ENCODE measurements around the gene TRIM69.
"Not testable (repeated sequence)": the region's sequence is repeated elsewhere in the genome, so short reads cannot be mapped to it uniquely, and the experiment has no call there.

TRIM69 gene

GRCh38 chr15:44716983-44717602, 19.2 kb upstream of the TRIM69 start:
- no peak for DNase-seq

GRCh38 chr15:44718180-44718926, 18.0 kb upstream of the TRIM69 start:
- no peak for DNase-seq

GRCh38 chr15:44718927-44719292, 17.4 kb upstream of the TRIM69 start:
- no peak for DNase-seq

GRCh38 chr15:44719293-44719999, 16.9 kb upstream of the TRIM69 start:
- DNase-seq, result no peak

GRCh38 chr15:44720000-44720435, 16.3 kb upstream of the TRIM69 start:
- DNase-seq, result not testable (repeated sequence)

GRCh38 chr15:44720460-44721176, 15.7 kb upstream of the TRIM69 start:
- DNase-seq, result no peak

- DNase-seq, result no peak
These were observed 14.3 kb upstream of the TRIM69 start for GRCh38 chr15:44722011-44722410.

- DNase-seq, result no peak
These were observed 10.2 kb upstream of the TRIM69 start for GRCh38 chr15:44726136-44726535.

GRCh38 chr15:44726568-44727484, 9.5 kb upstream of the TRIM69 start:
- DNase-seq, result peak; percentile 89

- DNase-seq, result no peak
These were observed 8.7 kb upstream of the TRIM69 start for GRCh38 chr15:44727485-44728231.

- not testable (repeated sequence) for DNase-seq
These were observed 8.1 kb upstream of the TRIM69 start for GRCh38 chr15:44728232-44728575.

GRCh38 chr15:44728576-44729407, 7.5 kb upstream of the TRIM69 start:
- DNase-seq, result peak; percentile 91

GRCh38 chr15:44729408-44730127, 6.8 kb upstream of the TRIM69 start:
- no peak for DNase-seq

- DNase-seq, result no peak
These were observed 1.4 kb upstream of the TRIM69 start for GRCh38 chr15:44734839-44735481.

- no peak for DNase-seq
These were observed 697 bp upstream of the TRIM69 start for GRCh38 chr15:44735482-44736180.

- no peak for DNase-seq
These were observed 2.1 kb downstream of the TRIM69 start for GRCh38 chr15:44738340-44738984.

GRCh38 chr15:44739222-44739847, 3.0 kb downstream of the TRIM69 start:
- not testable (repeated sequence) for DNase-seq

- not testable (repeated sequence) for DNase-seq
These were observed 7.1 kb downstream of the TRIM69 start for GRCh38 chr15:44743454-44743853.
